Upper lobe of left lung (tissue), 4 donors: ENCODE measurements around the gene CBR4.

Experiments
- POLR2A ChIP-seq, 4 donors: fragments of 450-650 bp; IDR thresholded peaks; one replicate each; pipeline ENCODE4 v1.5.1; 2016 to 2017; ENCODE audit warnings: antibody characterized with exemption in 4 of 4, mild to moderate bottlenecking in 2 of 4
- TF ChIP-seq, protein P1 (sequence below), 6 experiments: fragments of 450-650 bp in 4 of 6; fragments of 200-600 bp in 2 of 6; sonication (generic) in 2 of 6; IDR thresholded peaks; one replicate each; pipeline ENCODE4 v1.5.1; 2016 to 2019; ENCODE audit warnings: antibody characterized with exemption in 6 of 6

DNA sequence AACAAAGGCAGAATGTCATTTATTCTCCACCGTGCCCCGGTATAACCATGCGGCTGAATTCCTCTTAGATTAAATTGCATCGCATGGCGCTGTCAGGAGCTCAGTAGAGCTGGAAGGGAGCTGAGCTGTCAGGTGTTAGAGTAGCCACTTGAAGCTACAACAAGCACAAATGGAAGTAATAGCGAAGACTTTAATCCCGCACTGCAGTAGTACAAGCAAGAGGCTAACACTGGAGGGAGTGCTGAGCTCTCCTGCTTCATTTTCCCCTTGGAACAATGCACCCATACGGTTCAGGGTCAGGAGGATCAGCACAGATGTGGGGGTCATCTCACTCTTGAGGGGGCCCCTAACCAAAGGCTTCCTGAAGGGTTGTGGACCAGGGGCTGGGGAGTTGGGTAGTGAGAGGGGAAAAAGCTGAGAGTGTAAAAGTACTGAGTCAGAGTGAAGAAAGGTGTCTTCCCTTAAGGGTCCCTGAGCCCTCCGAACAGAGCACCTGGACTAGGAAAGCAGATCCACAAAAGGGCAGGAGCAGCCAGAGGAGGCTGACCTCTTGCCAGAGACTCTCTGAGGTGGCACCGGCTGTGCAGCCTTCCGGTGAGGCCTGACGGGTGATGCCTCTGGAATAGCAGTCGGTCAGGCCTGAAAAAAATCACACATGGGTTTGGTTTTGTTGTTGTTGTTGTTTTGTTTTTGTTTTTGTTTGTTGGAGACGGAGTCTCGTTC lies 36.0 kb upstream of the CBR4 start:
- TF ChIP-seq, protein P1, sequence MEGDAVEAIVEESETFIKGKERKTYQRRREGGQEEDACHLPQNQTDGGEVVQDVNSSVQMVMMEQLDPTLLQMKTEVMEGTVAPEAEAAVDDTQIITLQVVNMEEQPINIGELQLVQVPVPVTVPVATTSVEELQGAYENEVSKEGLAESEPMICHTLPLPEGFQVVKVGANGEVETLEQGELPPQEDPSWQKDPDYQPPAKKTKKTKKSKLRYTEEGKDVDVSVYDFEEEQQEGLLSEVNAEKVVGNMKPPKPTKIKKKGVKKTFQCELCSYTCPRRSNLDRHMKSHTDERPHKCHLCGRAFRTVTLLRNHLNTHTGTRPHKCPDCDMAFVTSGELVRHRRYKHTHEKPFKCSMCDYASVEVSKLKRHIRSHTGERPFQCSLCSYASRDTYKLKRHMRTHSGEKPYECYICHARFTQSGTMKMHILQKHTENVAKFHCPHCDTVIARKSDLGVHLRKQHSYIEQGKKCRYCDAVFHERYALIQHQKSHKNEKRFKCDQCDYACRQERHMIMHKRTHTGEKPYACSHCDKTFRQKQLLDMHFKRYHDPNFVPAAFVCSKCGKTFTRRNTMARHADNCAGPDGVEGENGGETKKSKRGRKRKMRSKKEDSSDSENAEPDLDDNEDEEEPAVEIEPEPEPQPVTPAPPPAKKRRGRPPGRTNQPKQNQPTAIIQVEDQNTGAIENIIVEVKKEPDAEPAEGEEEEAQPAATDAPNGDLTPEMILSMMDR (IDR thresholded peaks at IDR 0.05) = peak in 2 of 6 experiments; percentile 28 to 36
- no peak for TF ChIP-seq POLR2A (IDR thresholded peaks at IDR 0.05)
